Activated CD4-positive, alpha-beta T cell treated with anti-CD3 and anti-CD28 coated beads, Interleukin-2, Interleukin-6, amounts not matched to agents 100 ng/mL and 50 ng/mL, durations not matched to agents 16 hours and 8 hours (primary cell): ENCODE results near the gene NSG1.

Experiments
- DNase-seq: peaks from one replicate; pipeline ENCODE4 v3.0.0-alpha.2; 2020

Gene NSG1

GRCh38 chr4:4374388-4375098 is 12.4 kb upstream of the NSG1 start:
- DNase-seq = no peak

- DNase-seq = no peak
Observed at GRCh38 chr4:4376074-4376473, 10.8 kb upstream of the NSG1 start.

- no peak for DNase-seq
Observed at GRCh38 chr4:4377191-4377590, 9.7 kb upstream of the NSG1 start.

GRCh38 chr4:4377732-4378460 is 9.0 kb upstream of the NSG1 start:
- DNase-seq = no peak

- no peak for DNase-seq
Observed at GRCh38 chr4:4379540-4380087, 7.3 kb upstream of the NSG1 start.

GRCh38 chr4:4383085-4383484 is 3.8 kb upstream of the NSG1 start:
- DNase-seq = no peak

- DNase-seq = peak; percentile 9
Observed at GRCh38 chr4:4384837-4385236, 2.1 kb upstream of the NSG1 start.

- DNase-seq = no peak
Observed at GRCh38 chr4:4385729-4386295, 1.1 kb upstream of the NSG1 start.

- peak; percentile 19 for DNase-seq
Observed at GRCh38 chr4:4386296-4386735, 586 bp upstream of the NSG1 start.

GRCh38 chr4:4387531-4388310 is 819 bp downstream of the NSG1 start:
- DNase-seq = no peak

- no peak for DNase-seq
Observed at GRCh38 chr4:4388311-4388790, 1.4 kb downstream of the NSG1 start.

- no peak for DNase-seq
Observed at GRCh38 chr4:4388836-4389575, 2.1 kb downstream of the NSG1 start.

- DNase-seq = no peak
Observed at GRCh38 chr4:4390046-4390445, 3.1 kb downstream of the NSG1 start.

GRCh38 chr4:4390515-4391240 is 3.8 kb downstream of the NSG1 start:
- no peak for DNase-seq

GRCh38 chr4:4391866-4392265 is 5.0 kb downstream of the NSG1 start:
- no peak for DNase-seq

- no peak for DNase-seq
Observed at GRCh38 chr4:4392501-4393183, 5.7 kb downstream of the NSG1 start.

GRCh38 chr4:4394644-4395043 is 7.7 kb downstream of the NSG1 start:
- no peak for DNase-seq

GRCh38 chr4:4395371-4395770 is 8.5 kb downstream of the NSG1 start:
- DNase-seq = no peak

GRCh38 chr4:4395849-4396627 is 9.1 kb downstream of the NSG1 start:
- DNase-seq = no peak
